Mucosa of gallbladder (tissue), 1 donor: ENCODE data around the gene PTPN5. TPM values are rescaled to one million over a fixed set of nuclear protein-coding genes. Genes with fewer than 3 reads are reported as not detected.
A peak's percentile ranks its signal among the peaks of the same experiment; 100 is the strongest.
"Not testable (repeated sequence)": the region's sequence is repeated elsewhere in the genome, so short reads cannot be mapped to it uniquely, and the experiment has no call there.

Experiments used
- DNase-seq: peaks from one replicate; pipeline ENCODE4 v3.0.0-alpha.2; 2020; ENCODE audit warnings: low spot score
- total RNA-seq: library from RNA; stranded (reverse); gene quantifications from one replicate; pipeline ENCODE4 v1.2.1, GENCODE V29; 2021
- donor health status: DM: no; HTN: no; CAD: no.

The PTPN5 gene
- total RNA-seq, 1 donor from 2014 or later: 0.43 TPM

- no peak for DNase-seq
Observed at GRCh38 chr11:18709414-18709813, 82.2 kb downstream of the PTPN5 start.

GRCh38 chr11:18707811-18708340 is 83.7 kb downstream of the PTPN5 start:
- no peak for DNase-seq

- peak; percentile 68 for DNase-seq
Observed at GRCh38 chr11:18706330-18707243, 85.0 kb downstream of the PTPN5 start.

GRCh38 chr11:18705651-18706281 is 85.8 kb downstream of the PTPN5 start:
- peak; percentile 35 for DNase-seq

GRCh38 chr11:18704698-18705097 is 86.9 kb downstream of the PTPN5 start:
- DNase-seq: no peak

- no peak for DNase-seq
Observed at GRCh38 chr11:18704045-18704645, 87.5 kb downstream of the PTPN5 start.

GRCh38 chr11:18703001-18703763 is 88.4 kb downstream of the PTPN5 start:
- DNase-seq: no peak

GRCh38 chr11:18701614-18702216 is 89.9 kb downstream of the PTPN5 start:
- no peak for DNase-seq

GRCh38 chr11:18700872-18701271 is 90.7 kb downstream of the PTPN5 start:
- DNase-seq: no peak

GRCh38 chr11:18700375-18700774 is 91.2 kb downstream of the PTPN5 start:
- DNase-seq: no peak

- DNase-seq: no peak
Observed at GRCh38 chr11:18699848-18700261, 91.7 kb downstream of the PTPN5 start.

- no peak for DNase-seq
Observed at GRCh38 chr11:18699269-18699596, 92.4 kb downstream of the PTPN5 start.

- DNase-seq: peak; percentile 94
Observed at GRCh38 chr11:18698341-18699268, 93.0 kb downstream of the PTPN5 start, which contains the start of gene TMEM86A. Gene TMEM86A (plus strand): TSS chr11:18698779. CDS start chr11:18698887, 108 bp downstream.

GRCh38 chr11:18697576-18697975 is 94.0 kb downstream of the PTPN5 start:
- DNase-seq: no peak

GRCh38 chr11:18696638-18697225 is 94.9 kb downstream of the PTPN5 start:
- DNase-seq: no peak

- DNase-seq: no peak
Observed at GRCh38 chr11:18692941-18693760, 98.4 kb downstream of the PTPN5 start.

- DNase-seq: not testable (repeated sequence)
Observed at GRCh38 chr11:18691467-18692140, 100.0 kb downstream of the PTPN5 start.

- no peak for DNase-seq
Observed at GRCh38 chr11:18684267-18684666, 107.3 kb downstream of the PTPN5 start.
